GM12891 (cell line): ENCODE measurements around the gene PAFAH2.

Source experiments
- PAX5 ChIP-seq: IDR thresholded peaks from 2 replicates; pipeline ENCODE4 v1.6.1; 2011; ENCODE audit warnings: low read length, moderate library complexity, mild to moderate bottlenecking; ENCODE audit not compliant: insufficient read depth, severe bottlenecking
- POLR2A ChIP-seq: IDR thresholded peaks from 2 replicates; pipeline ENCODE4 v1.6.1; 2011; ENCODE audit warnings: low read depth, low read length, control low read depth
- POLR2AphosphoS5 ChIP-seq: IDR thresholded peaks from 2 replicates; pipeline ENCODE4 v1.6.1; 2011; ENCODE audit warnings: low read depth, low read length, control low read depth
- POU2F2 ChIP-seq: IDR thresholded peaks from 2 replicates; pipeline ENCODE4 v1.6.1; 2011; ENCODE audit warnings: low read depth, mild to moderate bottlenecking, control low read depth, low read length, moderate library complexity
- SPI1 ChIP-seq: IDR thresholded peaks from 2 replicates; pipeline ENCODE4 v1.6.1; 2011; ENCODE audit warnings: low read depth, low read length, control low read depth
- TAF1 ChIP-seq: IDR thresholded peaks from 2 replicates; pipeline ENCODE4 v1.6.1; 2011; ENCODE audit warnings: low read depth, low read length, control low read depth

DNA sequence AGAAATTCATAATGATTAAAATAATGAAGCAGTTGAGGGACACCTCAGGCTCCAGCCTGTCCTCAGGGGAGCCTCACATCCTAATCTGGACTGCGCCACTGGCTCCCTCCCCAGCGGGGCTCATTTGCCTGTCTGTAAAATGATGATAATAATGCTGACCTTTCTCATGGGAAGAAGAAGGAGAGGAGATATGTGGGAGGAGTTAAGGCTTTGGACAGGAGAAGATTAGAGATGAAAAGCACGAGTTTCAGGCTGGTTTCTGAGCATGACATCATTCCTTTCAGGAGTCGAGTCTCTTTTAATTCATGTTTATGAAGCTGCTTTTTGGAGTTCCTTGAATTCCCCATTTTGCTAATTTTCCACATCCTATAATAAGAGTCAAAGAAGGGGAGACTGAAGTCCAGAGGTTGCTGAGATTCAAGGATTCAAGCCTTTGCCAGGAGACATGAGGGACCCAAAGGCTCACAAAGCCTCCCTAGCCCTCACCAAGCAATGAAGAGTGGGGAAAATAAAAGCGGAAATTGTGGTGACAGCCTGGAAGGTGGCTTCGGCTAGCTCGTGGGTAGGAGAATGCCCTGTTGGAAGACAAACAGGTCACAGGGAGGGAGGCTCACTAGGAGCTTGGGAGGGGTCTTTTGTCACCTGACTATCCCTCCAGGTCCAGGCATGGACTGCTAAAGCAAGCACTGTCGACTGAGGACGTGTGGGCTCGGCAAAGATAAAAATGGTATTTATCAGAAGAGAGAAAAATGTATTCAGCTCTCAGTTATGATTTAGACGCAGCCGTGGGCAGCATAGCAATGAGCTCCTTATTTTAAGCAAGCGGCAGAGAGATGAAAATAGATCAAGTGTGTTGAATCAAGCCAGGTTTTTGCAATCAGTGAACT, 64.1 kb downstream of the PAFAH2 start:
- TF ChIP-seq POLR2AphosphoS5 (no peak), TAF1 (no peak), POLR2A (no peak), POU2F2 (no peak), SPI1 (no peak), PAX5 (no peak)
